Heart left ventricle (tissue), 13 donors: ENCODE results near the gene EIPR1.

Experiments used
- CTCF ChIP-seq, 12 donors: fragments of 200-600 bp; sonication (generic) in 4 of 12; IDR thresholded peaks; one replicate each; pipeline versions ENCODE4 v1.5.0 to v1.8.0; 2018 to 2022; ENCODE audit warnings: antibody characterized with exemption in 12 of 12, mild to moderate bottlenecking in 5 of 12
- POLR2A ChIP-seq, 2 donors: fragments of 450-650 bp; IDR thresholded peaks; one replicate each; pipeline ENCODE4 v1.6.1; 2017; ENCODE audit warnings: antibody characterized with exemption in 2 of 2, mild to moderate bottlenecking in 2 of 2, moderate library complexity in 2 of 2
- donor health status: ischemic (EF 13 %, LVEDD 7.1; RV severe dilation, severe dysfunction).
- donor health status: DM: no; HTN: yes; CAD: no.
- donor health status: DM: no; HTN: no; CAD: no.
- donor health status: ischemic (EF 25% LVEDD 6.9; RV normal size, moderate dysfunction).
- donor health status: ischemic (EF 25% LVEDD 5.7; RV mildly dilated, moderate dysfunction).
- donor health status: ischemic (EF 35%, LVEDD 5.7; RV mildly dilated, moderate dysfunction).
- donor health status: nonischemic (EF 11% LVEDD 7.7; RV severe dilation, severe dysfunction).
- donor health status: DM: yes; HTN: yes; CAD: no.
- donor health status: PGD.
- donor health status: ischemic (EF 29% LVEDD 5.4; RV normal size, mild dysfunction).
- donor health status: nonischemic (EF 23%, LVEDD 6.1; RV moderate dilation, normal function).

GRCh38 chr2:3162442-3163077 is 215.1 kb downstream of the EIPR1 start:
- TF ChIP-seq CTCF (IDR thresholded peaks at IDR 0.05) (no peak), POLR2A (IDR thresholded peaks at IDR 0.05) (no peak)
